HEK293 (cell line): Measurements from ENCODE around the gene TNN.

Experiments used
- CTCF ChIP-seq: fragments of 450-650 bp; formaldehyde crosslinking; IDR thresholded peaks from 2 replicates; pipeline ENCODE4 v1.5.1; 2016; ENCODE audit warnings: missing biosample characterization, missing genetic modification characterization
- YY1 ChIP-seq: fragments of 450-650 bp; formaldehyde crosslinking; IDR thresholded peaks from 2 replicates; pipeline ENCODE4 v1.5.1; 2018; ENCODE audit warnings: missing biosample characterization, missing genetic modification characterization
- ZNF114 ChIP-seq: fragments of 450-650 bp; formaldehyde crosslinking; IDR thresholded peaks from 2 replicates; pipeline ENCODE4 v1.5.0; 2017; ENCODE audit warnings: missing biosample characterization, missing genetic modification characterization
- ZNF223 ChIP-seq: fragments of 450-650 bp; formaldehyde crosslinking; IDR thresholded peaks from 2 replicates; pipeline ENCODE4 v1.5.1; 2016; ENCODE audit warnings: missing biosample characterization, missing genetic modification characterization
- ZNF239 ChIP-seq: fragments of 450-650 bp; formaldehyde crosslinking; IDR thresholded peaks from 2 replicates; pipeline ENCODE4 v1.5.1; 2016; ENCODE audit warnings: missing biosample characterization, missing genetic modification characterization
- ZNF580 ChIP-seq: fragments of 450-650 bp; formaldehyde crosslinking; IDR thresholded peaks from 2 replicates; pipeline ENCODE4 v1.5.1; 2016; ENCODE audit warnings: missing biosample characterization, missing genetic modification characterization

DNA sequence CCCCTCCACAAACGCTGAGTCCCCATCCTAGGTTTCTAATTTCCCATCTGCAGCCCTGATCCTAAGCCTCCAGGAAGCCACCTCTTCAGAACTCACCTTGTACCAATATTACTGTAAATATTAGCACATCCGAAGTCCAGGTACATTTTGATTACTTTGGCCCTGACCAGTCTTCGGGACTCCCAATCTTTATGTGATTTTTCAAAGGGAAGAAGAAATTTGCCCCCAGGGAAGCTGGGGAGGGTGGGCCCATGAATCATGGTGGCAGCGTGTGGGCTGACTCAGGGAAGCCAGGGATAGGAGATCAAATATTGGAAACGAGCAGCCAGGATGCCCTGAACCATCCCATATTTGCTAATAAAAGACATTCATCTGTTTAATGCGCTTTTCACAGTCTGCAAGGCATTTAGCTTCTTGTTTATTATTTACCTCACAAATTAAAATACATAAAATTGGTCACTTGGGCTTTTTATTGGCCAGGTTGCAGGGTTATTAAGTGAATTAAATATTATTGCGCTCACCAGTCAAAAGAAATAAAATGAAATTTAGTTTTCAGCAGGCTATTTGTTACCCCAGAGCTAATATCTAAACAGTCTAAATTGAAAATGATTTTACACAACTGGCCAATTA, 78.4 kb downstream of the TNN start:
- no peak for TF ChIP-seq ZNF114 (tag by site-specific recombination)
- no peak for TF ChIP-seq ZNF239
- no peak for TF ChIP-seq CTCF (tag by site-specific recombination)
- TF ChIP-seq YY1, result no peak
- no peak for TF ChIP-seq ZNF223
- no peak for TF ChIP-seq ZNF580 (tag by site-specific recombination)
